ENCODE measurements around the gene ELP2.

DNA sequence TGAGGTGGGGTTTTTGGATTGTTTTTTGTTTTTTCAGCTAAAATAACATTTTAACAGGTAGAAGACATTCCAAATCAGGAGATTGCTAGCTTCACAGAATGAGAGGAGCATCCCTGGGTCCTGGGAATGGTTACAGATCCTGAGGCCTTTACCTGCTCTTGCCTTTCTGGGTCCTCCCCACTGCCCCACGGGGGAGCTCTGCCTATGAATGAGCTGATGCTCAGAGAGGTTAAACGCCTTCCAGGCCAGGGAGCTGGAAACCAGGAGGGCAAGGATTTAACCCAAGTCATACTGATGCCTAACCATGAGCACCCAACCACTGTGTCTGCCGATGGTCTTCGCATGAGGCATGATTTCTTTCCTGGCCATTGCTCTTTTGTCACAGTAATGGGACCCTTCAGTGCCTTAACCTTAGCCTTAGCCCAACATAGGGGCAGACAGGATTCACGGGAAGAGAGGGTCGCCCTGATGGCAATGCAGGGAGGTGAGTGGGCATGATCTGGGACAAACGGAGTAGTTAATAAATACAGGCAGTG is 73.7 kb downstream of the ELP2 start:
- TF ChIP-seq ZFP3 (CRISPR knock-in tag; IDR thresholded peaks at IDR 0.05) = no peak
- TF ChIP-seq, protein P1, sequence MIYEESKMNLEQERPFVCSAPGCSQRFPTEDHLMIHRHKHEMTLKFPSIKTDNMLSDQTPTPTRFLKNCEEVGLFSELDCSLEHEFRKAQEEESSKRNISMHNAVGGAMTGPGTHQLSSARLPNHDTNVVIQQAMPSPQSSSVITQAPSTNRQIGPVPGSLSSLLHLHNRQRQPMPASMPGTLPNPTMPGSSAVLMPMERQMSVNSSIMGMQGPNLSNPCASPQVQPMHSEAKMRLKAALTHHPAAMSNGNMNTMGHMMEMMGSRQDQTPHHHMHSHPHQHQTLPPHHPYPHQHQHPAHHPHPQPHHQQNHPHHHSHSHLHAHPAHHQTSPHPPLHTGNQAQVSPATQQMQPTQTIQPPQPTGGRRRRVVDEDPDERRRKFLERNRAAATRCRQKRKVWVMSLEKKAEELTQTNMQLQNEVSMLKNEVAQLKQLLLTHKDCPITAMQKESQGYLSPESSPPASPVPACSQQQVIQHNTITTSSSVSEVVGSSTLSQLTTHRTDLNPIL (CRISPR knock-in tag; IDR thresholded peaks at IDR 0.05; ENCODE audit: low read depth) = no peak
- TF ChIP-seq CSDC2 (CRISPR knock-in tag; IDR thresholded peaks at IDR 0.05) = no peak
- no peak for TF ChIP-seq TSHZ2 (CRISPR knock-in tag; IDR thresholded peaks at IDR 0.05)
- TF ChIP-seq ZNF565 (CRISPR knock-in tag; conservative IDR thresholded peaks at IDR 0.05; ENCODE audit: low read depth) = no peak
- no peak for TF ChIP-seq ZNF8 (CRISPR knock-in tag; IDR thresholded peaks at IDR 0.05)
- TF ChIP-seq PATZ1 (CRISPR knock-in tag; IDR thresholded peaks at IDR 0.05; ENCODE audit: borderline replicate concordance) = no peak
- no peak for TF ChIP-seq ARNTL (CRISPR knock-in tag; IDR thresholded peaks at IDR 0.05; ENCODE audit: borderline replicate concordance, low read depth)
